Endodermal cell (in vitro differentiated cells): ENCODE results near the gene PTTG1. TPM values are rescaled to one million over a fixed set of nuclear protein-coding genes. Genes with fewer than 3 reads are reported as not detected.

Source experiments
- DNase-seq: peaks from one replicate; pipeline ENCODE4 v3.0.0-alpha.2; 2017
- H3K27ac ChIP-seq: 2 replicates; pipeline ENCODE4 v1.5.1; 2013; ENCODE audit warnings: mild to moderate bottlenecking, low read depth, low read length, moderate library complexity
- H3K27me3 ChIP-seq: 2 replicates; pipeline ENCODE4 v1.6.1; 2013; ENCODE audit warnings: mild to moderate bottlenecking, low read length, moderate library complexity; ENCODE audit not compliant: insufficient read depth, control insufficient read depth, poor library complexity, severe bottlenecking
- H3K36me3 ChIP-seq: 2 replicates; pipeline ENCODE4 v1.7.0; 2013; ENCODE audit warnings: mild to moderate bottlenecking, low read length, moderate library complexity; ENCODE audit not compliant: control insufficient read depth, insufficient read depth
- H3K4me1 ChIP-seq: one replicate; pipeline ENCODE4 v1.7.0; 2013; ENCODE audit warnings: low read length; ENCODE audit not compliant: control insufficient read depth, insufficient read depth
- H3K4me3 ChIP-seq: 2 replicates; pipeline ENCODE4 v1.5.1; 2013; ENCODE audit warnings: mild to moderate bottlenecking, low read length, moderate library complexity
- H3K9ac ChIP-seq: 2 replicates; pipeline ENCODE4 v1.6.1; 2013; ENCODE audit warnings: mild to moderate bottlenecking, low read length, moderate library complexity; ENCODE audit not compliant: poor library complexity, severe bottlenecking; ENCODE audit errors: extremely low read depth
- H3K9me3 ChIP-seq: 2 replicates; pipeline ENCODE4 v1.6.1; 2013; ENCODE audit warnings: mild to moderate bottlenecking, low read length, moderate library complexity; ENCODE audit not compliant: control insufficient read depth
- H3K27ac Mint-ChIP-seq: 2 replicates; pipeline ENCODE4 v1.8.0; 2020; ENCODE audit warnings: mixed read lengths
- H3K27me3 Mint-ChIP-seq: 2 replicates; pipeline ENCODE4 v1.8.0; 2021; ENCODE audit warnings: mild to moderate bottlenecking, mixed read lengths; ENCODE audit not compliant: insufficient read depth
- H3K36me3 Mint-ChIP-seq: 2 replicates; pipeline ENCODE4 v1.8.0; 2020; ENCODE audit warnings: low read depth, mixed read lengths
- H3K4me1 Mint-ChIP-seq: 2 replicates; pipeline ENCODE4 v1.8.0; 2020; ENCODE audit warnings: mixed read lengths
- H3K4me3 Mint-ChIP-seq: 2 replicates; pipeline ENCODE4 v1.8.0; 2020; ENCODE audit warnings: mild to moderate bottlenecking, moderate library complexity, mixed read lengths
- H3K9me3 Mint-ChIP-seq: 2 replicates; pipeline ENCODE4 v1.8.0; 2020; ENCODE audit warnings: mild to moderate bottlenecking, mixed read lengths
- WGBS, 2 experiments: methylation state at CpG; one replicate each; pipeline versions ENCODE4 v1.1.5 to v1.1.7; 2013; ENCODE audit warnings: missing lambda C conversion rate in 2 of 2, mixed read lengths in 1 of 2; ENCODE audit not compliant: insufficient coverage in 1 of 2, insufficient read length in 1 of 2; 5-methylcytosine and 5-hydroxymethylcytosine counted together
- total RNA-seq, 2 donors: library from RNA; stranded (reverse); fragmentation: NEBNext Ultra II Directional in 1 of 2; extraction: Animal tissue kit (Norgen Biotek cat#: 25700) in 1 of 2; gene quantifications; 2 replicates in 1 of 2; 3 replicates in 1 of 2; pipeline ENCODE4 v1.2.1, GENCODE V29; 2021
- TF ChIP-seq, protein P1 (sequence below): fragments of 200-600 bp; sonication (generic); conservative IDR thresholded peaks from 2 replicates; pipeline ENCODE4 v1.5.0; 2021; ENCODE audit warnings: antibody characterized with exemption, mild to moderate bottlenecking

Gene PTTG1
- total RNA-seq, 2 donors from 2014 or later, result 121 to 162 TPM

DNA sequence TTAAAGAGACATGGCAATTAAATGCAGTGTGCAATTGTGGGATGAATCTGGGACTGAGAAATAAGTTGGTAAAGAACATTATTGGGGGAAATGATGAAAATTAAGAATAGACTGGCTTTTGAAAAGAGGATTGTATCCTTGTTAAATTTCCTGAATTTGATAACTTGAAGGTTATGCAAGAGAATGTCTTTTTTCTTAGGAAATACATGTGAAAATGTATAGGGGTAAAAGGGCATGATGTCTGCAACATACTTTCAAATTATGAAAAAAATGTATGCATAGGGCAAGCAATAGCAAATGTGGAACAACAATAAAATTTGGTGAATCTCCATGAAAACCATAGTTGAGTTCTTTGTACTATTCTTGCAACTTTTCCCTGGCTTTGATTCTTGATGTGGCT is 24.1 kb downstream of the PTTG1 start:
- Histone ChIP-seq H3K9ac (no peak overlapping the region), H3K9me3 (peaks cover 8% of the 10 kb centered on the region), H3K27ac (no peak overlapping the region), H3K4me3 (no peak overlapping the region), H3K4me1 (no peaks in the 10 kb centered on the region), H3K36me3 (no peaks in the 10 kb centered on the region), H3K27me3 (no peaks in the 10 kb centered on the region)
- Mint-ChIP-seq H3K9me3 (no peaks in the 10 kb centered on the region), H3K4me1 (no peaks in the 10 kb centered on the region), H3K36me3 (no peaks in the 10 kb centered on the region), H3K27ac (no peak overlapping the region), H3K4me3 (no peak overlapping the region), H3K27me3 (no peaks in the 10 kb centered on the region)
- TF ChIP-seq, protein P1, sequence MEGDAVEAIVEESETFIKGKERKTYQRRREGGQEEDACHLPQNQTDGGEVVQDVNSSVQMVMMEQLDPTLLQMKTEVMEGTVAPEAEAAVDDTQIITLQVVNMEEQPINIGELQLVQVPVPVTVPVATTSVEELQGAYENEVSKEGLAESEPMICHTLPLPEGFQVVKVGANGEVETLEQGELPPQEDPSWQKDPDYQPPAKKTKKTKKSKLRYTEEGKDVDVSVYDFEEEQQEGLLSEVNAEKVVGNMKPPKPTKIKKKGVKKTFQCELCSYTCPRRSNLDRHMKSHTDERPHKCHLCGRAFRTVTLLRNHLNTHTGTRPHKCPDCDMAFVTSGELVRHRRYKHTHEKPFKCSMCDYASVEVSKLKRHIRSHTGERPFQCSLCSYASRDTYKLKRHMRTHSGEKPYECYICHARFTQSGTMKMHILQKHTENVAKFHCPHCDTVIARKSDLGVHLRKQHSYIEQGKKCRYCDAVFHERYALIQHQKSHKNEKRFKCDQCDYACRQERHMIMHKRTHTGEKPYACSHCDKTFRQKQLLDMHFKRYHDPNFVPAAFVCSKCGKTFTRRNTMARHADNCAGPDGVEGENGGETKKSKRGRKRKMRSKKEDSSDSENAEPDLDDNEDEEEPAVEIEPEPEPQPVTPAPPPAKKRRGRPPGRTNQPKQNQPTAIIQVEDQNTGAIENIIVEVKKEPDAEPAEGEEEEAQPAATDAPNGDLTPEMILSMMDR, result no peak
- DNase-seq, result no peak

DNA sequence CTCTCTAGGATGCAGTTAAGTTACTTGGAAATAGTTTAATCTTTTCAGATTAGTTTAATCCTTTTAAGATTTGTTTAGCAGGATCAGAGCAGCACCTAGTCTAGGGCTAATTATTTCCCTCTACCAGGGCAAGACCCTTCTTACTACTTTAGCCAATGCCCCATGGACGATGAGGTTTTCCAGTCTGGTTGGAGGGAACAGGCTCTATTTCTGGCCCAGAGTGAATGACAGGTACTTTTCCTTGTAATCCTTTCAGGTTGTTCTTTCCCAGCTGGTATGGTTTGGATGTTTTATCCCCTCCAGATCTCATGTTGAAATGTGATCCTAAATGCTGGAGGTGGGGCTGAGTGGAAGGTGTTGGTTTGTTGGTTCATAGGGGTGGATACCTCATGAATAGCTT is 27.2 kb downstream of the PTTG1 start:
- Histone ChIP-seq H3K36me3 (no peaks in the 10 kb centered on the region), H3K9me3 (peaks cover 8% of the 10 kb centered on the region), H3K4me3 (no peak overlapping the region), H3K27me3 (no peaks in the 10 kb centered on the region), H3K4me1 (no peaks in the 10 kb centered on the region), H3K9ac (no peak overlapping the region), H3K27ac (no peak overlapping the region)
- no peaks in the 10 kb centered on the region for H3K4me1 Mint-ChIP-seq
- DNase-seq, result no peak
- no peak overlapping the region for H3K27ac Mint-ChIP-seq
- WGBS, 2 experiments, result 100% methylated on average over 1 of the region's 1 CpG; no CpG with 5 or more reads in 1 of the 2 experiments
- no peak overlapping the region for H3K4me3 Mint-ChIP-seq
- TF ChIP-seq, protein P1, result no peak
- H3K36me3 Mint-ChIP-seq, result no peaks in the 10 kb centered on the region
- H3K27me3 Mint-ChIP-seq, result no peaks in the 10 kb centered on the region
- H3K9me3 Mint-ChIP-seq, result no peaks in the 10 kb centered on the region

DNA sequence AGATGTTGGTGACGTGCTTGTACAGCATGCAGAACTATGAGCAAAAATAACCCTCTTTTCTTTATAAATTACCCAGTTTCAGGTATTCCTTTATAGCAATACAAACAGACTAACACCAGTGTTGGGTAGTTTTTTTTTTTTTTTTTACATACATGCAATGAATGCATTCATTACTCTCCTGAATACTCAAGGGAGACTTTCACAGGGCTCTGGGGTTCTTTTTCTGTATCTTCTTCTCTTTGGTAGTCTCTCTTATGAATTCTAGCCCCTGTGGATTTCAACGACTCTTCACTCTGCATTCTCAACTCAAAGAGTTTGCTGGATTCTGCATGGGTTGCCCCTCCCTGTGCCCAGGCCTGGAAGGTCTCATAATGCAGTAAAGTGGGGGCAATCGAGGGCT is 27.8 kb downstream of the PTTG1 start:
- H3K9ac ChIP-seq, result no peak overlapping the region
- no peak overlapping the region for H3K27ac ChIP-seq
- 86% methylated on average over 2 to 3 of the region's 3 CpGs for WGBS, 2 experiments
- no peak overlapping the region for H3K4me3 Mint-ChIP-seq
- no peaks in the 10 kb centered on the region for H3K4me1 Mint-ChIP-seq
- H3K9me3 Mint-ChIP-seq, result no peaks in the 10 kb centered on the region
- no peak for DNase-seq
- no peaks in the 10 kb centered on the region for H3K27me3 Mint-ChIP-seq
- H3K27me3 ChIP-seq, result no peaks in the 10 kb centered on the region
- no peaks in the 10 kb centered on the region for H3K36me3 ChIP-seq
- TF ChIP-seq, protein P1, result no peak
- no peaks in the 10 kb centered on the region for H3K36me3 Mint-ChIP-seq
- no peaks in the 10 kb centered on the region for H3K4me1 ChIP-seq
- H3K4me3 ChIP-seq, result no peak overlapping the region
- H3K27ac Mint-ChIP-seq, result no peak overlapping the region
- H3K9me3 ChIP-seq, result peaks cover 8% of the 10 kb centered on the region
